AG20443 (cell line): ENCODE results near the gene FAM228A.

Source experiments
- DNase-seq: peaks from one replicate; pipeline ENCODE4 v3.0.0; 2012; ENCODE audit warnings: low spot score, mixed read lengths

Gene FAM228A

DNA sequence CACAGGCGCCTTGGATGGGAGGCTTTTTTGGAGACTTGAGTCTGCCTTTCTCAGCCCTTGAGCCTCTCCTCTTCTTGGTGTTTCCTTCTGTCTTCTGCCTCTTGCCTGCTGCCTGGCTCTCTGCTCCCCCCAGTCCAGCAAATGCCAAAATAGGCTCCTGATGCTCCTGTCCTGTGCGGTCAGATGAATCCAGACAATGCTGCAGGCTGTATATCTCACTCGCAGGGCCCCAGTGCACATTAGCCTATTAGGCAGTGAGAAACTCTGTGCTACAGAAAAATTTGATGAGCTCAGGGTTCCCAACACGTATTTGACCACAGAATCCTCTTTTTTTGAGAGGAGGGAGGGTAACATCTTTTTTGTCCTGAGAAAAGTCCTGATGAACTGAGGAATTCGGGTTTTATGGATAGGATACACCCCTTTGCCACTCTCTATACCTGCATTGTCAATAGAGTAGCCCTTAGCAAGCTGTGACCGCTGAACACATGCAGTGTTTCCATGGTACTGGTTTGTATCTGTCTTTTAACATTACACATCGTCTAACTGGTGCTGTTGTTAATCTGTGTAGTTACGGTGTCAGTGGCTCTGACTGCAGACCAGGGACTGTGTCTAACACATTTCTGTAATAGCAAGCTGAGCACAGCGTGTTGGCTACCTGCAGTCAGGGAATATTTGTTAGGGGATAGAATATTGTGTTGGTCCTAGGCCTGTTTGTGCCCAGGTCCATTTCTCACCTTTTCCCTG is 50.8 kb downstream of the FAM228A start:
- no peak for DNase-seq

DNA sequence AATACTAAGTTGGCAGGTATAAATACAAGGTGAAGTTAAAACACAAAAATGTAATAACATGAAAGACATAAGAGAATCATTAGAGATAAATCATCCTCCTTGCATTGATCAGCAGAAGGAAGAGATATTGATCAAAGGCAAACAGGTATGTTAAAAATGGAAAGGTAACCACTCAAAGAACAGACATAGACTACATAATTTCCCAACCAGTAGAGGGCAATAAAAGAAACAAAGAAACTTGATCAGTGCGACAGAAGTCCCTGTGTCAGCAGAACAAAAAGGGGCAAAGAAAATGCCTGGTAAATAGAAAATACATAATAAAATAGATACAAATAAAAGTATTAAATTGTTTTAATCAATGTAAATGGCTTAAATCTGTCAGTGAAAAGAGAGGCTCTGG is 53.6 kb downstream of the FAM228A start:
- DNase-seq: no peak

DNA sequence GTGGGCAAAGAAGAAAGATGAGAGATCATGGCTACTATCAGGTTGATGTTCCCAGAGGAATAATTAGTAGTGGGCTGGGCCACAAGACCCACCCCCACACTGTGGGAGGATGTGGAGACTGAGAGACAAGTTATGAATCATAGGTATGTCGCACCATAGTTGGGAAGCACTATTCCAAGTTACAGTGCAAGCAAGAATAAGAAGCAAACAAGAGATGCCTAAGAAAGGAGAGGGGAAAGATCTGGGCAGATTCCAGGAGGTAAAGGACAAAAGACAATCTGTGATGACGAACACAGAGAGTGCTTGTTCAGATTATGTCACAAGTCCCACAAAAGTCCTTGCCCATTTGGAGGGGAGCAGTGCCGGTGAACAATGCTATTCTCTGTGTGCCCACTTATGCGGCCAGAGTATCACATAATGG is 56.6 kb downstream of the FAM228A start:
- DNase-seq: no peak

DNA sequence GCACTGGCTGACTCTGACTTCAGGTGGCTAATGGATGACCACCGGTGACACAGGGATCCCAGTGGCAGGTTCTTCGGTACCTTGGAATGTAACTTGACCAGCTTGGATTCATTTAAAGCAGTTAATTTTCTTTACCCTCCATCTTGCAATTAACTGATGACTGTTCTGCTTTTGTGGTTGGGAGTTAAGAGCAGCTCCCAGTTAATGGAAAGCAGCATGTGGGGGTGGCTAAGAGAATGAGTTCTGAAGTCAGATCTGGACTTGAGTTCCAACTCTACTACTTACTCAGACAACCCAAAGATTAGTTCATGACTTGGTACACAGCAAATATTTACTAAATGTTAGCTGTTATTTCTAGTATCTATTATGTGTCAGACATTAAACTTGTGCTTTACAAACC is 58.5 kb downstream of the FAM228A start:
- no peak for DNase-seq

DNA sequence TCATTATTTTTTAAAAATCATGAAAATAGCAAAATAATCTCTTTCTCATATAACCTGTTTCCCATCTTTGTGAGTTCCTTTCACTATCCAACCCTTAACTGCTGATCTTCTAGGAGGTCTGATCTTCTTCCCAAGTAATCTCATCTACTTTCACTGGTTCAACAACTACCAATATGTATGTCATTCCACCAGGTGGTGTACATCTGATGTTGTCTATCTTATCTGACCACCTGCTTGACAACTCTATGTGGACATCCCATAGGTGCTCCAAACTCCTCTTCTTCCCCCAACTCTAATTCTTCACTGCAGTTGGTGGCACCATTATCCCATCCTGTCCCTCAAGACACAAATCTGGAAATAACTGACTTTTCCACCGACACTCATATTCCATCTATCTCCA is 62.5 kb downstream of the FAM228A start:
- DNase-seq: no peak

DNA sequence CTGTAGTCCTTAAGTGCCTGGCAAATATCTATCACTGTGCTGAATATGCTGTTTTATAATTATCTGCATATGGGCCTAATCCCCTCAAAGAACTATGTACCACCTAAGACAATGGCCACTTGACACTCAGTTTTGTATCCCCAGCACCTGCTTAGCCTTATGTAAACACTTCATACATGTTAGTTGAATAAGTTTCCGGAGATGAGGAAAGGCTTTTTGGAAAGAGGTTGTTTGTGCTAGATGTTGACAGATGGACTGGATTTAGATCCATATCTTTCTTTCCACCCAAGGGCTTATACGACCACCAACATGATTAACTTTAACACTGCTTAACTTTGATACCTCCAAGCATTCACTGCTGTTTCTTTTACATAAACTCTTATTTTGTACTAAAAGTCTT is 63.3 kb downstream of the FAM228A start:
- no peak for DNase-seq

DNA sequence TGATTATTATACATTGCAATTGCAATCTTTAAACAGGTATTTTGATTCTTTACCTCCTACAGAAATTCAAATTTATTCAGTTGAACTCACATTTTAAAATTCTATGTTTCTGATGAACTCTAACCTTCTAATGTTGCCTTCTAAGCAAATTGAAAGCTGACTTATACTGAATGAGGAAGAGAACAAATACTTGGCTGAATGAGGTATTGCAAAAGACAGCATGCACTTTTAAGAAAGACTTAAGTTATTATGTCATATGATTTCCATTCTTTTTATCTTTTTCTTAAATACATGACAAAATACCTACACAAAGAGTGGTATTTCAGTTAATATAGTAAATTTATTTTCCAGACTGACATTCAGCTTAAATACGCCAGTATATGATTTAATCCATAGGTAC is 64.7 kb downstream of the FAM228A start:
- no peak for DNase-seq
